Motor neuron (in vitro differentiated cells): ENCODE measurements around the gene NCLN. TPM values are rescaled to one million over a fixed set of nuclear protein-coding genes. Genes with fewer than 3 reads are reported as not detected.
"Not testable (repeated sequence)": the region's sequence is repeated elsewhere in the genome, so short reads cannot be mapped to it uniquely, and the experiment has no call there.

Source experiments
- ATAC-seq, 8 experiments: fragments of 200-7000 bp; cut with Tn5 transposase; replicated peaks in 6 of 8; 2 replicates each; pipeline ENCODE4 v1.8.0; 2021; ENCODE audit warnings: mild to moderate bottlenecking in 8 of 8, moderate library complexity in 8 of 8
- H3K27ac ChIP-seq, 2 donors: fragments of 250-450 bp; sonication (Bioruptor Pico); 2 replicates each; pipeline ENCODE4 v1.9.0; 2021; ENCODE audit warnings: antibody characterized with exemption in 2 of 2, mild to moderate bottlenecking in 2 of 2, moderate library complexity in 1 of 2
- H3K4me1 ChIP-seq, 2 donors: fragments of 250-450 bp; sonication (Bioruptor Pico); replicated peaks in 1 of 2; 2 replicates each; pipeline ENCODE4 v1.6.1; 2021; ENCODE audit warnings: antibody characterized with exemption in 2 of 2, mild to moderate bottlenecking in 2 of 2, moderate library complexity in 1 of 2
- H3K4me3 ChIP-seq, 5 donors: fragments of 250-450 bp; sonication (Bioruptor Pico); 2 replicates each; pipeline ENCODE4 v1.9.0; 2021; ENCODE audit warnings: antibody characterized with exemption in 5 of 5, mild to moderate bottlenecking in 5 of 5, moderate library complexity in 4 of 5
- WGBS, 10 experiments: fragments of 450-650 bp; shearing (Covaris generic); methylation state at CpG; one replicate each; pipeline ENCODE4 v1.0.0; 2022; 5-methylcytosine and 5-hydroxymethylcytosine counted together
- in situ Hi-C, 9 experiments: fragments of 400-800 bp; cut with MboI; loops; one replicate each; pipeline ENCODE4 v1.15.0; 2021; ENCODE audit warnings: low sequenced_read_pairs in 9 of 9, low pct_unique_long_range_greater_than_20kb in 2 of 9; ENCODE audit not compliant: unreplicated experiment in 9 of 9
- total RNA-seq, 8 experiments: library from RNA; unstranded; fragments of 300-600 nt; gene quantifications; 2 replicates each; pipeline versions ENCODE4 v1.2.3 to v1.2.4, GENCODE V29; 2022

Gene NCLN
- total RNA-seq, 8 experiments from 2014 or later = 11.0 to 77.7 (median 26.3) TPM

GRCh38 chr19:3161453-3161852 is 24.3 kb upstream of the NCLN start:
- Histone ChIP-seq H3K4me3 (no peak overlapping the region), H3K27ac (no peak overlapping the region), H3K4me1 (no peaks in the 10 kb centered on the region)
- in situ Hi-C loops = loop anchor here in 7 of 9 experiments (10.0 to 25.0 kb wide), 2 partner anchors 199 to 207 kb away; no protein-coding TSS in a partner anchor
- peak in 2 of 8 experiments; percentile 29 to 30 for ATAC-seq
- 79 to 94% (median 93%) methylated on average over 3 to 4 of the region's 4 CpGs; no CpG with 5 or more reads in 7 of the 10 experiments for WGBS, 10 experiments

DNA sequence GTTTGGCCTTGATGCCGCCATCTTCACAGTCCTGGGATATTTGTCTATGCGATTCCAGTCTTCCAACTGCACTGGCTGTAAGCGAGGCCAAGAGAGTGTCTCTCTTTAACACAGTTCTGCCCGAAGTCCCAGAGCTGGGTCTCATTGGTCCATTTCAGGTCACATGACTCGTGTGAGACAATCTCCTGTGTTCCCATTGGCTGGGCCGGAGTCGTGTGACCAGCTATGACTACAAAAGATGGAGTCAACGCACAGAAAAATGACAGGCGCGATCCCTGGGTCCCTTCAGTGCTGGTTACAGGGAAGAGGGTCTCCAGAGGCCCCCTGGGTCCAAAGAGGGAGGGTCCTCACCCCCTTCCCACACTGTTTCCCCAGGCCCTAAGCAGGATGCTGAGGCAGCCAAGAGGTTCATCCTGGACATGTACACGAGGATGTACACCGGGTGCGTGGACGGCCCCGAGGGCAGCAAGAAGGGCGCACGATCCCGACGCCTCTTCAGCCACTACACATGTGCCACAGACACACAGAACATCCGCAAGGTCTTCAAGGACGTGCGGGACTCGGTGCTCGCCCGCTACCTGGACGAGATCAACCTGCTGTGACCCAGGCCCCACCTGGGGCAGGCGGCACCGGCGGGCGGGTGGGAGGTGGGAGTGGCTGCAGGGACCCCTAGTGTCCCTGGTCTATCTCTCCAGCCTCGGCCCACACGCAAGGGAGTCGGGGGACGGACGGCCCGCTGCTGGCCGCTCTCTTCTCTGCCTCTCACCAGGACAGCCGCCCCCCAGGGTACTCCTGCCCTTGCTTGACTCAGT is 23.1 kb upstream of the NCLN start:
- ATAC-seq = peak in 7 of 8 experiments; percentile 31 to 47 (median 34)
- WGBS, 10 experiments = 33 to 100% (median 82%) methylated on average over 1 to 9 of the region's 38 CpGs; no CpG with 5 or more reads in 2 of the 10 experiments
- H3K4me1 ChIP-seq = no peaks in the 10 kb centered on the region
- in situ Hi-C loops = loop anchor here in 7 of 9 experiments (10.0 to 25.0 kb wide), 2 partner anchors 200 to 208 kb away; no protein-coding TSS in a partner anchor
- no peak overlapping the region for H3K4me3 ChIP-seq
- H3K27ac ChIP-seq = no peak overlapping the region

GRCh38 chr19:3163230-3163886 is 22.4 kb upstream of the NCLN start:
- Histone ChIP-seq H3K27ac (no peak overlapping the region), H3K4me3 (no peak overlapping the region), H3K4me1 (no peaks in the 10 kb centered on the region)
- in situ Hi-C loops = loop anchor here in 7 of 9 experiments (10.0 to 25.0 kb wide), 2 partner anchors 201 to 209 kb away; no protein-coding TSS in a partner anchor
- WGBS, 10 experiments = 0 to 11% (median 2%) methylated on average over 1 to 14 of the region's 27 CpGs; no CpG with 5 or more reads in 5 of the 10 experiments
- ATAC-seq = peak; percentile 84 to 99 (median 96)

- no peak overlapping the region for H3K4me3 ChIP-seq
- in situ Hi-C loops = loop anchor here in 7 of 9 experiments (10.0 to 25.0 kb wide), 2 partner anchors 202 to 209 kb away; no protein-coding TSS in a partner anchor
- WGBS, 10 experiments = 38 to 92% (median 68%) methylated on average over 2 to 7 of the region's 7 CpGs; no CpG with 5 or more reads in 4 of the 10 experiments
Observed at GRCh38 chr19:3163943-3164342, 21.8 kb upstream of the NCLN start.

GRCh38 chr19:3167533-3168272 is 18.0 kb upstream of the NCLN start:
- H3K4me3 ChIP-seq = no peak overlapping the region
- ATAC-seq = peak in 2 of 8 experiments; percentile 29 to 44
- H3K27ac ChIP-seq = no peak overlapping the region
- in situ Hi-C loops = loop anchor here in 7 of 9 experiments (10.0 to 25.0 kb wide), 2 partner anchors 205 to 213 kb away; no protein-coding TSS in a partner anchor
- H3K4me1 ChIP-seq = no peaks in the 10 kb centered on the region
- WGBS, 10 experiments = 40 to 93% (median 71%) methylated on average over 1 to 8 of the region's 13 CpGs; no CpG with 5 or more reads in 1 of the 10 experiments

More at GRCh38 chr19:3163943-3164342, 21.8 kb upstream of the NCLN start:
- ATAC-seq = no peak
- no peak overlapping the region for H3K27ac ChIP-seq
- no peaks in the 10 kb centered on the region for H3K4me1 ChIP-seq

- peak in 4 of 8 experiments; percentile 10 to 39 (median 30) for ATAC-seq
- 80 to 100% methylated on average over 1 to 2 of the region's 15 CpGs; no CpG with 5 or more reads in 8 of the 10 experiments for WGBS, 10 experiments
- in situ Hi-C loops = loop anchor here in 5 of 9 experiments (25.0 kb wide), 1 partner anchor 210 kb away; no protein-coding TSS in a partner anchor
- H3K27ac ChIP-seq = no peak overlapping the region
- H3K4me3 ChIP-seq = no peak overlapping the region
- no peaks in the 10 kb centered on the region for H3K4me1 ChIP-seq
Observed at GRCh38 chr19:3171894-3172672, 13.6 kb upstream of the NCLN start.

GRCh38 chr19:3172673-3173000 is 13.1 kb upstream of the NCLN start:
- H3K4me1 ChIP-seq, H3K4me3 ChIP-seq, ATAC-seq, H3K27ac ChIP-seq: not testable (repeated sequence)
- 17 to 64% methylated on average over 1 to 3 of the region's 6 CpGs; no CpG with 5 or more reads in 8 of the 10 experiments for whole genome bisulfite sequencing, 10 experiments
- in situ Hi-C loops = loop anchor here in 5 of 9 experiments (25.0 kb wide), 1 partner anchor 210 kb away; no protein-coding TSS in a partner anchor

GRCh38 chr19:3175781-3176714 is 9.7 kb upstream of the NCLN start:
- peak in 5 of 8 experiments; percentile 9 to 56 (median 35) for ATAC-seq
- in situ Hi-C loops = no loop called here
- H3K4me3 ChIP-seq = no peak overlapping the region
- no peak overlapping the region for H3K27ac ChIP-seq
- H3K4me1 ChIP-seq = no peaks in the 10 kb centered on the region
- 0 to 100% (median 50%) methylated on average over 1 to 11 of the region's 17 CpGs; no CpG with 5 or more reads in 2 of the 10 experiments for WGBS, 10 experiments

GRCh38 chr19:3176715-3177501 is 8.8 kb upstream of the NCLN start:
- peak; percentile 29 to 88 (median 62) for ATAC-seq
- Histone ChIP-seq H3K4me3 (no peak overlapping the region), H3K4me1 (no peaks in the 10 kb centered on the region), H3K27ac (no peak overlapping the region)
- 80% methylated on average over 1 of the region's 11 CpGs; no CpG with 5 or more reads in 8 of the 10 experiments for WGBS, 10 experiments
- in situ Hi-C loops = no loop called here

DNA sequence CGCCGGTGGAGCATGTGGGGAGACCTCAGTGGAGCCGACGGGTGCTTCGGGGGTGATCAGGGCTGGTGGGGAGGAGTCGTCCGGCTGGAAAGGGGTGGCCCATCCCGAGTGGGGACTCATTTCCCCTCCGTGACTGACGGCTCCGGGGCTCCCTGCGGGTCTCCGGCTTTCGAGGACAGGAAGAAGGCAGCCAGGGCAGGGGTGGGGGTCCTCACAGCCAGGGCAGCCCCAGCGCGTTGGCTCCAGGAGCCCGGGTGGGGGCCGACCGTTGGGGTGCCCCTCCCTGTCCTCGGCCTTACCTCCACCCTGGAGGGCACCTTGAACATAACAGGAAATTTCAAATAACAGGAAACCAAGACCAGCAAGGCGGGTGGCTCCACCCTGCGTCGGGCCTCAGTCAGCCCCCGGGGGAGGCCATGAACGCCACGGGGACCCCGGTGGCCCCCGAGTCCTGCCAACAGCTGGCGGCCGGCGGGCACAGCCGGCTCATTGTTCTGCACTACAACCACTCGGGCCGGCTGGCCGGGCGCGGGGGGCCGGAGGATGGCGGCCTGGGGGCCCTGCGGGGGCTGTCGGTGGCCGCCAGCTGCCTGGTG is 7.3 kb upstream of the NCLN start, which contains the start of gene S1PR4:
S1PR4 (plus strand) TSS at position 393 of the 596 bp plus-strand sequence; CDS start at position 417, 24 bp downstream.
- Histone ChIP-seq H3K4me1 (no peaks in the 10 kb centered on the region), H3K4me3 (no peak within 1 kb of the TSS), H3K27ac (no peak within 1 kb of the TSS)
- WGBS, 10 experiments = 93 to 100% methylated on average over 1 to 8 of the region's 42 CpGs; no CpG with 5 or more reads in 8 of the 10 experiments
- ATAC-seq = peak in 3 of 8 experiments; percentile 11 to 16 (median 15)
- in situ Hi-C loops = no loop called here
